Mesenchymal stem cell (in vitro differentiated cells and primary cell): ENCODE data around the gene MYL9.

ENCODE experiments used
- DNase-seq: peaks from one replicate; pipeline ENCODE4 v3.0.0-alpha.2; 2013
- H2AFZ ChIP-seq: one replicate; pipeline ENCODE4 v1.6.1; 2013; ENCODE audit warnings: low read depth, mild to moderate bottlenecking, control low read depth, inconsistent platforms, low read length, moderate library complexity
- H2AK5ac ChIP-seq: 2 replicates; pipeline ENCODE4 v1.6.1; 2013; ENCODE audit warnings: low read length, moderate library complexity, mild to moderate bottlenecking, inconsistent platforms; ENCODE audit not compliant: severe bottlenecking
- H2BK120ac ChIP-seq: one replicate; pipeline ENCODE4 v1.6.1; 2013; ENCODE audit warnings: low read depth, mild to moderate bottlenecking, inconsistent platforms, low read length, moderate library complexity
- H2BK12ac ChIP-seq, 2 experiments: one replicate each; pipeline ENCODE4 v1.6.1; 2013; ENCODE audit warnings: inconsistent platforms in 2 of 2, low read length in 2 of 2, mild to moderate bottlenecking in 2 of 2, moderate library complexity in 2 of 2, control low read depth in 1 of 2
- H2BK15ac ChIP-seq: one replicate; pipeline ENCODE4 v1.6.1; 2013; ENCODE audit warnings: mild to moderate bottlenecking, low read depth, inconsistent platforms; ENCODE audit not compliant: poor library complexity, severe bottlenecking
- H2BK5ac ChIP-seq: 2 replicates; pipeline ENCODE4 v1.6.1; 2013; ENCODE audit warnings: low read depth, mild to moderate bottlenecking, low read length, control low read depth, inconsistent platforms; ENCODE audit not compliant: poor library complexity, severe bottlenecking
- H3K14ac ChIP-seq, 2 experiments: one replicate each; pipeline ENCODE4 v1.6.1; 2013; ENCODE audit warnings: inconsistent platforms in 2 of 2, low read length in 2 of 2, control low read depth in 1 of 2, mild to moderate bottlenecking in 1 of 2, moderate library complexity in 1 of 2
- H3K18ac ChIP-seq, 2 experiments: one replicate each; pipeline ENCODE4 v1.6.1; 2013; ENCODE audit warnings: inconsistent platforms in 2 of 2, low read length in 2 of 2, control low read depth in 1 of 2, low read depth in 1 of 2, mild to moderate bottlenecking in 1 of 2
- H3K23ac ChIP-seq, 2 experiments: one replicate each; pipeline ENCODE4 v1.6.1; 2013; ENCODE audit warnings: inconsistent platforms in 2 of 2, low read length in 2 of 2, mild to moderate bottlenecking in 2 of 2, moderate library complexity in 2 of 2, control low read depth in 1 of 2
- H3K27ac ChIP-seq: 2 replicates; pipeline ENCODE4 v1.5.1; 2013; ENCODE audit warnings: mild to moderate bottlenecking, moderate library complexity, low read length, control low read depth, inconsistent platforms; ENCODE audit not compliant: poor library complexity, severe bottlenecking
- H3K27me3 ChIP-seq, 2 experiments: 2 replicates each; pipeline versions ENCODE4 v1.6.1 to v1.7.0; 2013; ENCODE audit warnings: low read length in 2 of 2, mild to moderate bottlenecking in 2 of 2, moderate library complexity in 2 of 2, control low read depth in 1 of 2, inconsistent platforms in 1 of 2; ENCODE audit not compliant: control insufficient read depth in 1 of 2, insufficient read depth in 1 of 2
- H3K36me3 ChIP-seq, 2 experiments: 2 replicates each; pipeline versions ENCODE4 v1.6.1 to v1.7.0; 2013; ENCODE audit warnings: low read length in 2 of 2, control low read depth in 1 of 2, inconsistent platforms in 1 of 2, low read depth in 1 of 2, mild to moderate bottlenecking in 1 of 2; ENCODE audit not compliant: insufficient read depth in 2 of 2, control insufficient read depth in 1 of 2
- H3K4ac ChIP-seq, 2 experiments: one replicate each; pipeline ENCODE4 v1.6.1; 2013; ENCODE audit warnings: inconsistent platforms in 2 of 2, low read length in 2 of 2, mild to moderate bottlenecking in 2 of 2, moderate library complexity in 2 of 2, control low read depth in 1 of 2, low read depth in 1 of 2
- H3K4me1 ChIP-seq: 2 replicates; pipeline ENCODE4 v1.6.1; 2013; ENCODE audit warnings: low read depth, low read length, control low read depth; ENCODE audit not compliant: control insufficient read depth, insufficient read depth
- H3K4me2 ChIP-seq: 2 replicates; pipeline ENCODE4 v1.6.1; 2013; ENCODE audit warnings: low read length, mild to moderate bottlenecking, inconsistent platforms; ENCODE audit not compliant: poor library complexity, severe bottlenecking
- H3K4me3 ChIP-seq, 2 experiments: 2 replicates each; pipeline versions ENCODE4 v1.5.1 to v1.7.0; 2013; ENCODE audit warnings: low read length in 2 of 2, mild to moderate bottlenecking in 2 of 2, control low read depth in 1 of 2, low read depth in 1 of 2; ENCODE audit not compliant: insufficient read depth in 1 of 2
- H3K79me1 ChIP-seq: replicated peaks from 2 replicates; pipeline ENCODE4 v1.6.1; 2013; ENCODE audit warnings: mild to moderate bottlenecking, control low read depth, low read length, inconsistent platforms; ENCODE audit not compliant: poor library complexity, severe bottlenecking
- H3K9ac ChIP-seq: 2 replicates; pipeline ENCODE4 v1.7.0; 2013; ENCODE audit warnings: mild to moderate bottlenecking, low read length, moderate library complexity
- H3K9me3 ChIP-seq: 2 replicates; pipeline ENCODE4 v1.7.0; 2013; ENCODE audit warnings: mild to moderate bottlenecking, low read length; ENCODE audit not compliant: control insufficient read depth
- H4K8ac ChIP-seq: one replicate; pipeline ENCODE4 v1.6.1; 2013; ENCODE audit warnings: inconsistent platforms, mild to moderate bottlenecking, low read length, moderate library complexity
- H4K91ac ChIP-seq: one replicate; pipeline ENCODE4 v1.6.1; 2013; ENCODE audit warnings: mild to moderate bottlenecking, low read length, inconsistent platforms
- WGBS: methylation state at CpG from one replicate; pipeline ENCODE4 v1.1.7; 2013; ENCODE audit warnings: mixed read lengths; 5-methylcytosine and 5-hydroxymethylcytosine counted together

The MYL9 gene

DNA sequence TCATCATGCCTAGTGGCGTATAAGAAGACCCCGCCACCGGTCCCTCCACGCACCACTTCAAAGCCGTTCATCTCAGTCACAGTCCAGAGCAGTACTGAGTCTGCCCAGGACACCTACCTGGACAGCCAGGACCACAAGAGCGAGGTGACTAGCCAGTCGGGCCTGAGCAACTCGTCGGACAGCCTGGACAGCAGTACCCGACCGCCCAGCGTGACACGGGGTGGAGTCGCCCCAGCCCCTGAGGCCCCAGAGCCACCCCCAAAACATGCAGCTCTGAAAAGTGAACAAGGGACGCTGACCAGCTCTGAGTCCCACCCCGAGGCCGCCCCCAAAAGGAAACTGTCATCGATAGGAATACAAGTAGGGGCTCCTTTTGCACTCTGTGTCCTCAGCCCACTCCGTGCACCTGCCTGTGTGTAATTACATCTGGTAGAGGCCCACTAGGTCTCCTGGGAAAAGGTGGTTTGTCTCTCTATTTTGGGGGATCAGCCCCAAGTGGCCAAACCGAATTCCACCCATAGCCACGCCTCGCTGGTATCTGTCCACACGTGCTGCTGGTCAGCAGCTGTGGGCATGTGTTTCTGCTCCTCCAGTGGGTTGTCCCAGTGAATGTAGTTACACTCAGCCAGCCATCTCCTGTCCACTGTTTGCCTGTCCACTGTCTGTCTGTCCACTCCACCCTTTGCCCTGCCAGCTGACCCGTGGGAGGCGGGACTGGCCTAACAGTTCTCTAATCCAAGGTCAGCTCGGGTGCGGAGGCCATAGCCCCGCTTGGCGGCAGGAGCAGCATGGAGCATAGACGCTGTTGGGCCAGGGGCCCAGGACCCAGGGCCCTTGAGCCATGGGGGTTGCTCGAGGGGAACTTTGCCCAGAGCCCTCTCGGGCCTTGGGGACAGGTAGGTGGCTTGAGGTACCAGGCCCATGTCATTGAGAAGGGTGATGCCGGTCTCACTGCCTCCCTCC is 44.3 kb upstream of the MYL9 start:
- H3K4me3 ChIP-seq = no peak overlapping the region
- H3K9ac ChIP-seq = no peak overlapping the region
- no peak overlapping the region for H2BK15ac ChIP-seq
- no peak overlapping the region for H4K8ac ChIP-seq
- peaks cover 35% of the 10 kb centered on the region for H3K79me1 ChIP-seq
- no peak overlapping the region for H2BK12ac ChIP-seq
- no peak overlapping the region for H2AK5ac ChIP-seq
- H3K23ac ChIP-seq = no peak overlapping the region
- peak overlapping the region; percentile 12 for H4K91ac ChIP-seq
- no peaks in the 10 kb centered on the region for H3K27me3 ChIP-seq
- H2BK120ac ChIP-seq = no peak overlapping the region
- H2BK5ac ChIP-seq = no peak overlapping the region
- peaks cover 49% of the 10 kb centered on the region for H3K4me1 ChIP-seq
- H3K36me3 ChIP-seq = peaks cover 58 to 70% of the 10 kb centered on the region in 2 experiments
- DNase-seq = no peak
- no peak overlapping the region for H3K4me2 ChIP-seq
- no peak overlapping the region for H3K27ac ChIP-seq
- no peak overlapping the region for H3K4ac ChIP-seq
- WGBS = 97% methylated on average over 33 of the region's 33 CpGs
- peak overlapping the region in 1 of 2 experiments; percentile 47 for H3K14ac ChIP-seq
- no peaks in the 10 kb centered on the region for H3K9me3 ChIP-seq
- H2AFZ ChIP-seq = no peak overlapping the region
- peak overlapping the region in 1 of 2 experiments; percentile 38 for H3K18ac ChIP-seq

DNA sequence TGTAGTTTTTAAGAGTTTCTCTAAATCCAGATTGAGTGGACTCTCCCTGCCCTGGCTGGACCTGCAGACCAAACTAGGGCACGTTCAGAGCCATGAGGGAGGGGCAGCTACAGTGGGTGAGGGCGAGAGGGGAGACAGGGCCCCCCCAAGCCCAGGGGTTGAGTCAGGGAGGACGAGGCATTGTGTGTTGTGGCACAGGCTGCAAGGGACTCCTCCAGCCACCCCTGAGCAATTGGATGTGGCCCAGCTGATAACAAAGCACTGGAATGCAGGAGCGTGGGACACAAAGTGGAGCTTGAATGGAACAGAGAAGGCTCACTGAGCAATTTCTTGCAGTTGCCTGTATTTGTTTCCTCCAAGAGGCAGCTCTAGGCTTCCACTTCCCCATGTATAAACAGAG is 43.5 kb upstream of the MYL9 start:
- no peak overlapping the region for H3K27ac ChIP-seq
- 93% methylated on average over 4 of the region's 4 CpGs for WGBS
- H3K4me1 ChIP-seq = peaks cover 42% of the 10 kb centered on the region
- peaks cover 33% of the 10 kb centered on the region for H3K79me1 ChIP-seq
- no peak overlapping the region for H2BK5ac ChIP-seq
- no peak overlapping the region for H2BK120ac ChIP-seq
- no peak overlapping the region for H3K9ac ChIP-seq
- H3K18ac ChIP-seq = no peak overlapping the region
- no peak overlapping the region for H4K8ac ChIP-seq
- H3K9me3 ChIP-seq = no peaks in the 10 kb centered on the region
- no peak overlapping the region for H4K91ac ChIP-seq
- no peaks in the 10 kb centered on the region for H3K27me3 ChIP-seq
- H3K14ac ChIP-seq = no peak overlapping the region
- no peak overlapping the region for H2AK5ac ChIP-seq
- H3K4me2 ChIP-seq = no peak overlapping the region
- no peak overlapping the region for H3K4me3 ChIP-seq
- no peak overlapping the region for H3K23ac ChIP-seq
- H3K36me3 ChIP-seq = peaks cover 64 to 72% of the 10 kb centered on the region in 2 experiments
- DNase-seq = no peak
- H3K4ac ChIP-seq = no peak overlapping the region
- H2AFZ ChIP-seq = no peak overlapping the region
- no peak overlapping the region for H2BK12ac ChIP-seq
- no peak overlapping the region for H2BK15ac ChIP-seq

- Histone ChIP-seq H3K4me3 (no peak overlapping the region), H2BK12ac (no peak overlapping the region), H3K79me1 (peaks cover 33% of the 10 kb centered on the region), H3K9ac (peak overlapping the region; percentile 29), H3K14ac (no peak overlapping the region), H3K36me3 (peaks cover 66 to 70% of the 10 kb centered on the region in 2 experiments), H2BK120ac (no peak overlapping the region), H4K91ac (no peak overlapping the region), H3K18ac (no peak overlapping the region), H2BK5ac (no peak overlapping the region), H3K4me1 (peaks cover 34% of the 10 kb centered on the region), H3K23ac (no peak overlapping the region), H3K4ac (no peak overlapping the region), H2AFZ (no peak overlapping the region), H3K4me2 (no peak overlapping the region), H2AK5ac (no peak overlapping the region), H3K27me3 (no peaks in the 10 kb centered on the region), H3K9me3 (no peaks in the 10 kb centered on the region), H3K27ac (no peak overlapping the region), H4K8ac (no peak overlapping the region), H2BK15ac (peak overlapping the region; percentile 26)
- WGBS = 95% methylated on average over 12 of the region's 14 CpGs
- no peak for DNase-seq
Measured at GRCh38 chr20:36498386-36499179, 42.7 kb upstream of the MYL9 start.

GRCh38 chr20:36499211-36499610 is 42.1 kb upstream of the MYL9 start:
- H3K4me3 ChIP-seq = no peak overlapping the region
- H3K36me3 ChIP-seq = peaks cover 66 to 76% of the 10 kb centered on the region in 2 experiments

More at GRCh38 chr20:36499211-36499610, 42.1 kb upstream of the MYL9 start:
- no peak overlapping the region for H2AK5ac ChIP-seq
- H2BK120ac ChIP-seq = no peak overlapping the region
- WGBS = 97% methylated on average over 22 of the region's 26 CpGs
- H3K9ac ChIP-seq = peak overlapping the region; percentile 29
- H2AFZ ChIP-seq = no peak overlapping the region
- DNase-seq = no peak
- no peak overlapping the region for H4K8ac ChIP-seq
- no peaks in the 10 kb centered on the region for H3K9me3 ChIP-seq
- H3K23ac ChIP-seq = no peak overlapping the region
- H3K27ac ChIP-seq = no peak overlapping the region
- H4K91ac ChIP-seq = no peak overlapping the region
- H3K79me1 ChIP-seq = peaks cover 33% of the 10 kb centered on the region
- H2BK12ac ChIP-seq = no peak overlapping the region
- H3K4me2 ChIP-seq = no peak overlapping the region
- no peak overlapping the region for H3K4ac ChIP-seq
- H3K27me3 ChIP-seq = no peaks in the 10 kb centered on the region
- H2BK15ac ChIP-seq = no peak overlapping the region
- peak overlapping the region in 1 of 2 experiments; percentile 10 for H3K18ac ChIP-seq
- no peak overlapping the region for H3K14ac ChIP-seq
- H2BK5ac ChIP-seq = no peak overlapping the region
- H3K4me1 ChIP-seq = peaks cover 29% of the 10 kb centered on the region
